Naive B cell (primary cell): ENCODE measurements around the gene KRT84. TPM values are rescaled to one million over a fixed set of nuclear protein-coding genes. Genes with fewer than 3 reads are reported as not detected.

ENCODE experiments used
- ATAC-seq, 2 donors: fragments of 150-1000 bp; cut with Tn5 transposase; 2 replicates each; pipeline ENCODE4 v1.10.0; 2021; ENCODE audit warnings: low read depth in 2 of 2, mild to moderate bottlenecking in 2 of 2, moderate library complexity in 2 of 2
- DNase-seq: peaks from one replicate; pipeline ENCODE4 v3.0.0; 2022
- H3K27ac Mint-ChIP-seq, 6 donors: one replicate each; pipeline ENCODE4 v1.8.0; 2020 to 2022; ENCODE audit warnings: mild to moderate bottlenecking in 6 of 6, mixed read lengths in 6 of 6, moderate library complexity in 5 of 6, inconsistent platforms in 2 of 6
- H3K27me3 Mint-ChIP-seq, 3 donors: one replicate each; pipeline ENCODE4 v1.8.0; 2021 to 2022; ENCODE audit warnings: mixed read lengths in 3 of 3, mild to moderate bottlenecking in 1 of 3
- H3K36me3 Mint-ChIP-seq, 2 donors: one replicate each; pipeline ENCODE4 v1.8.0; 2020 to 2022; ENCODE audit warnings: mixed read lengths in 2 of 2, inconsistent platforms in 1 of 2, mild to moderate bottlenecking in 1 of 2
- H3K4me1 Mint-ChIP-seq, 3 donors: one replicate each; pipeline ENCODE4 v1.8.0; 2020 to 2022; ENCODE audit warnings: mixed read lengths in 3 of 3, inconsistent platforms in 1 of 3, mild to moderate bottlenecking in 1 of 3, moderate library complexity in 1 of 3
- H3K4me3 Mint-ChIP-seq, 8 donors: one replicate each; pipeline ENCODE4 v1.8.0; 2020 to 2022; ENCODE audit warnings: mild to moderate bottlenecking in 8 of 8, mixed read lengths in 8 of 8, moderate library complexity in 8 of 8, inconsistent platforms in 2 of 8
- H3K9me3 Mint-ChIP-seq, 7 donors: one replicate each; pipeline ENCODE4 v1.8.0; 2020 to 2022; ENCODE audit warnings: mixed read lengths in 7 of 7, mild to moderate bottlenecking in 5 of 7, inconsistent platforms in 2 of 7, moderate library complexity in 1 of 7
- polyA plus RNA-seq, 6 donors: library from polyadenylated mRNA; unstranded; fragments of 300-500 nt; fragmentation: Illumina TruSeq; gene quantifications; one replicate each; pipeline ENCODE4 v1.2.3, GENCODE V29; 2021; ENCODE audit warnings: low read depth in 6 of 6

KRT84 gene
- polyA plus RNA-seq, 6 donors from 2014 or later = not detected

- Mint-ChIP-seq H3K9me3 (peaks cover 0 to 16% (median 7%) of the 10 kb centered on the region in 7 donors), H3K27ac (no peak overlapping the region), H3K36me3 (peaks cover 0 to 6% of the 10 kb centered on the region in 2 donors), H3K27me3 (peaks cover 17 to 44% (median 36%) of the 10 kb centered on the region in 3 donors), H3K4me1 (peaks cover 0 to 3% (median 0%) of the 10 kb centered on the region in 3 donors), H3K4me3 (peak overlapping the region in 1 of 8 donors; percentile 29)
- no peak for DNase-seq
- ATAC-seq = no peak
Observed at GRCh38 chr12:52370926-52371608, 14.4 kb downstream of the KRT84 start.

- peaks cover 0 to 16% (median 6%) of the 10 kb centered on the region in 7 donors for H3K9me3 Mint-ChIP-seq
- peaks cover 0 to 3% (median 0%) of the 10 kb centered on the region in 3 donors for H3K4me1 Mint-ChIP-seq
- H3K27ac Mint-ChIP-seq = no peak overlapping the region
- H3K36me3 Mint-ChIP-seq = peaks cover 0 to 6% of the 10 kb centered on the region in 2 donors
- no peak for DNase-seq
- H3K27me3 Mint-ChIP-seq = peaks cover 14 to 37% (median 32%) of the 10 kb centered on the region in 3 donors
- ATAC-seq = no peak
- H3K4me3 Mint-ChIP-seq = no peak overlapping the region
Observed at GRCh38 chr12:52369809-52370208, 15.6 kb downstream of the KRT84 start.

DNA sequence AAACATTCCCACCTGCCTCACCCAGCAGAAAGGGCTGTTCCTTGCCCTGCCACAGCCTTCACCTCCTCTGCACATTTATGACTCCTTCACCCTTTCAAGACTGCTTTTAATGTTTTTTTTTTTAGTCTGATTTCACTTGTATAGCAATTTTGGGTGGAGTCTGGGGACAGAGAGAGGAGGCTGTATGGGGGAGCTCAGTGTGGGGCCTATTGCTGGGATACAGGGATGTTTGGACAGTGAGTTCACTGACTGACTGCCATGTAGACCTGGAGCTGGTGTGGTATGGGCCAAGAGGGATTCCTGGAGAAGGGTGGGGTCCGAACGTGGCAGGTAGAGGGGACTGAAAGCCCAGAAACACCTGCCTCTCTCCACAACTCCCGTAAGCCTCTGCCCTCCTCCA lies 16.2 kb downstream of the KRT84 start:
- Mint-ChIP-seq H3K36me3 (peaks cover 0 to 6% of the 10 kb centered on the region in 2 donors), H3K27ac (no peak overlapping the region), H3K27me3 (peaks cover 14 to 42% (median 36%) of the 10 kb centered on the region in 3 donors), H3K4me3 (no peak overlapping the region), H3K4me1 (peaks cover 0 to 3% (median 0%) of the 10 kb centered on the region in 3 donors), H3K9me3 (peaks cover 0 to 13% (median 5%) of the 10 kb centered on the region in 7 donors)
- no peak for DNase-seq
- no peak for ATAC-seq

GRCh38 chr12:52368508-52368907 lies 16.9 kb downstream of the KRT84 start:
- DNase-seq (no peak), ATAC-seq (no peak)
- Mint-ChIP-seq H3K36me3 (peaks cover 0 to 2% of the 10 kb centered on the region in 2 donors), H3K27ac (no peak overlapping the region), H3K27me3 (peaks cover 14 to 49% (median 43%) of the 10 kb centered on the region in 3 donors), H3K4me1 (peaks cover 0 to 3% (median 0%) of the 10 kb centered on the region in 3 donors), H3K9me3 (peaks cover 0 to 6% (median under 1%) of the 10 kb centered on the region in 7 donors), H3K4me3 (no peak overlapping the region)

GRCh38 chr12:52367876-52368275 lies 17.6 kb downstream of the KRT84 start:
- peaks cover 14 to 55% (median 49%) of the 10 kb centered on the region in 3 donors for H3K27me3 Mint-ChIP-seq
- peaks cover 0 to 3% (median 0%) of the 10 kb centered on the region in 3 donors for H3K4me1 Mint-ChIP-seq
- H3K27ac Mint-ChIP-seq = no peak overlapping the region
- ATAC-seq (no peak), DNase-seq (no peak)
- H3K9me3 Mint-ChIP-seq = peaks cover 0 to 3% (median 0%) of the 10 kb centered on the region in 7 donors
- H3K36me3 Mint-ChIP-seq = no peaks in the 10 kb centered on the region
- no peak overlapping the region for H3K4me3 Mint-ChIP-seq

DNA sequence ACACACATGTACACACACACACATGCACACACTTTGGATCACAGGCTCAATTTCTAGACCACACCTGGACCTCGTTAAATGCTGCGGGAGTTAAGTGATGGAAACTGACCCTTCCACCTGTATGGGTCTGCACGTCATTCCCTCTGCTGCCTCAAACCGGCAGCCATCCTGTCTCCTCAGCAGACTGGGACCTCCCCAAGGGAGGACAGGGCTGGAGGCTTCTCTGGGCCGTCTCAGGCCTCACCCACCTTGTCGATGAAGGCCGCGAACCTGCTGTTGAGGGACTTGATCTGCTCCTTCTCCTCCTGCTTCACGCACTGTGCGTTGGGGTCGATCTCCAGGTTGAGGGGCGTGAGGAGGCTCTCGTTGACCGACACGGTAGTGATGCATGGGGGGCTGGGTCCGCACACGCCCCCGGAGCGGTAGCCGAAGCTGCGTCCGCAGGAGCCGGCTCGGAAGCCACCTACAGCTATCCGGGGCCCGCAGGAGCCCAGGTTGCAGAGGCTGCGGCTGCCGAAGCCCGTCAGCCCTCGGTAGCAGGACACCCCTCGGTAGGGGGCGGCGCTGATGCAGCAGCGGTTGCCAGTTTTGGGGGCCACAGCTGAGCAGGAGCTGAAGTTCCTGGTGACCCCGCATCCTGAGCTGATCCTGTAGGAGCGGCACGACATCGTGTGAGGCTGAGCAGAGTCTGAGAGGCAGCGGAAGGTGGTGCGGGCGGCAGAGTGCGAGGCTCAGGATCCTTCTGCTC lies 18.5 kb downstream of the KRT84 start, which contains the start of gene KRT85:
TSS of gene KRT85 (minus strand) at position 744 of the 748 bp plus-strand sequence. CDS start at position 668, 76 bp downstream.
- Mint-ChIP-seq H3K27ac (peak within 1 kb of the TSS in 1 of 6 donors; percentile 42), H3K36me3 (no peaks in the 10 kb centered on the region), H3K4me3 (no peak within 1 kb of the TSS), H3K27me3 (peaks cover 14 to 55% (median 45%) of the 10 kb centered on the region in 3 donors), H3K9me3 (no peaks in the 10 kb centered on the region), H3K4me1 (peaks cover 0 to 3% (median 0%) of the 10 kb centered on the region in 3 donors)
- ATAC-seq (no peak), DNase-seq (no peak)

DNA sequence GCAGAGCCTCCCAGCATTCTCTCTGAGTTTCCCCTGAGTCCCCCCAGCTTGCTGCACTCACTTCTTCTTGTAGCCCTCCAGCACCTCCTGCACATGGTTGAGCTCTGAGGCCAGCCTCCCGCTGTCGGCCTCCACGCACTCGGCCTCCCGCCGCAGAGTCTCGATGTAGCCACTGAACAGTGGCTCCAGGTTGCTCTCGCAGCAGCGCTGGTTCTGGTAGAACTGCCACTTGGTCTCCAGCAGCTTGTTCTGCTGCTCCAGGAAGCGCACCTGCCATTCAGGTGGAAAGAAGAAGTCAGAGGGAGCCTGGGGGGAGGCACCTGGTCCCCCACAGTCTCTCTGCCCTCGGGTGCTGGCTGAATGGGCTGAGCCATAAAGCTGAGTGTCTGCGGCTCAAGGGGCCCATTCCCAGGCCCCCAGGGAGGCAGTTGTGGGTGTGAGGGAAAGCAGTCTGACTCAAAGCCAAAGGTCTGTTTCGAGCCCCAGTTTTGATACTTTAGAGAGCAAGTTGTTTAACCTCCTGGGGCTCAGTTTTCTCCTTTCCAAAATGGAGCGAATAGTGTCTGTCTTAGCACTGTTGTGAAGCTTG lies 20.5 kb downstream of the KRT84 start:
- peaks cover 1 to 11% (median 3%) of the 10 kb centered on the region in 3 donors for H3K4me1 Mint-ChIP-seq
- no peak for DNase-seq
- no peak for ATAC-seq
- no peak overlapping the region for H3K4me3 Mint-ChIP-seq
- H3K36me3 Mint-ChIP-seq = no peaks in the 10 kb centered on the region
- H3K27ac Mint-ChIP-seq = no peak overlapping the region
- peaks cover 14 to 38% (median 27%) of the 10 kb centered on the region in 3 donors for H3K27me3 Mint-ChIP-seq
- no peaks in the 10 kb centered on the region for H3K9me3 Mint-ChIP-seq

- Mint-ChIP-seq H3K27me3 (peaks cover 11 to 35% (median 24%) of the 10 kb centered on the region in 3 donors), H3K36me3 (no peaks in the 10 kb centered on the region), H3K9me3 (no peaks in the 10 kb centered on the region), H3K27ac (peak overlapping the region in 1 of 6 donors; percentile 32), H3K4me3 (no peak overlapping the region), H3K4me1 (peaks cover 10 to 20% (median 11%) of the 10 kb centered on the region in 3 donors)
- no peak for DNase-seq
- ATAC-seq = no peak
Observed at GRCh38 chr12:52364061-52364460, 21.4 kb downstream of the KRT84 start.

- Mint-ChIP-seq H3K4me3 (no peak overlapping the region), H3K27ac (peak overlapping the region in 1 of 6 donors; percentile 63), H3K36me3 (no peaks in the 10 kb centered on the region), H3K27me3 (peaks cover 8 to 27% (median 17%) of the 10 kb centered on the region in 3 donors), H3K4me1 (peaks cover 19 to 29% (median 19%) of the 10 kb centered on the region in 3 donors), H3K9me3 (no peaks in the 10 kb centered on the region)
- DNase-seq (no peak), ATAC-seq (no peak)
Observed at GRCh38 chr12:52363111-52363679, 22.3 kb downstream of the KRT84 start.

- ATAC-seq (no peak), DNase-seq (no peak)
- Mint-ChIP-seq H3K27ac (no peak overlapping the region), H3K9me3 (no peaks in the 10 kb centered on the region), H3K36me3 (no peaks in the 10 kb centered on the region), H3K4me1 (peaks cover 24 to 37% (median 28%) of the 10 kb centered on the region in 3 donors), H3K4me3 (no peak overlapping the region), H3K27me3 (peaks cover 9 to 27% (median 17%) of the 10 kb centered on the region in 3 donors)
Observed at GRCh38 chr12:52362118-52362726, 23.2 kb downstream of the KRT84 start.

GRCh38 chr12:52361553-52361952 lies 23.9 kb downstream of the KRT84 start:
- no peak for ATAC-seq
- Mint-ChIP-seq H3K36me3 (no peaks in the 10 kb centered on the region), H3K4me1 (peaks cover 22 to 37% (median 28%) of the 10 kb centered on the region in 3 donors)

DNA sequence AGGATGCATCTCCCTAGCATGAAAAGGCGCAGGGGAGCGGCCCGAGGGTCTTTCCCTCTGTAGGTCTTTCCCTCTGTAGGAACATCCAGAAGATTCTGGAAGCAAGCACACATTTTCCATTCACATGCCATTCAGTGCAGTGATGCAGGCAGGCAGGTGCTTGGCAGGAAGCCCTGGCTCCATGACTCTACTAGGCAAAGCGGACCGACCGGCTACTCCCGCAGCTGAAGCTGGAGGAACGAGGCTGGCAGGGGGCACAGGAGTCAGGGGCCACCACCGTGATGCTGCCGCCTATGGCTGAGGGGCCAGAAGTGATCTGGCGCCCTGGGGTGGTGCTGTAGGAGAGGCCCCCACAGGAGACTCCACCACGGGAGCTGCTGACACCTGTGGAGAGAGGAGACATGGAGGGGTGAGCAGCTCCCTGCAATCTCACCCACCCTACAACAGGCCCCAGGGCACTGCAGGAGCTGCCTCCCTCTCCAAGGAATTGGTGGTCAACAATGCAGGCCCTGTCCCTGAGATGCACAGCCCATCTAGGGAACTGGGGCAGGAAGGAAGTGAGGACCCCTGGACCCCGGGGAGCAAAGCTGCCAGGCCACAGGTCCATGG lies 24.7 kb downstream of the KRT84 start:
- peaks cover 5 to 18% (median 17%) of the 10 kb centered on the region in 3 donors for H3K27me3 Mint-ChIP-seq

More at GRCh38 chr12:52361553-52361952, 23.9 kb downstream of the KRT84 start:
- Mint-ChIP-seq H3K4me3 (no peak overlapping the region), H3K27ac (no peak overlapping the region), H3K9me3 (no peaks in the 10 kb centered on the region), H3K27me3 (peaks cover 8 to 24% (median 17%) of the 10 kb centered on the region in 3 donors)
- DNase-seq = no peak

More for the DNA sequence above, 24.7 kb downstream of the KRT84 start:
- Mint-ChIP-seq H3K9me3 (no peaks in the 10 kb centered on the region), H3K4me1 (peaks cover 20 to 37% (median 28%) of the 10 kb centered on the region in 3 donors), H3K36me3 (no peaks in the 10 kb centered on the region), H3K27ac (no peak overlapping the region), H3K4me3 (no peak overlapping the region)
- no peak for DNase-seq
- no peak for ATAC-seq
